HG02642 (cell line): Measurements from ENCODE around the gene LEFTY1.
"Not testable (repeated sequence)": the region's sequence is repeated elsewhere in the genome, so short reads cannot be mapped to it uniquely, and the experiment has no call there.

Experiments used
- ATAC-seq: cut with Tn5 transposase; IDR thresholded peaks from one replicate; pipeline ENCODE4 v1.9.1; 2021; ENCODE audit warnings: mild to moderate bottlenecking; ENCODE audit not compliant: unreplicated experiment, poor library complexity

Gene LEFTY1, protein sequence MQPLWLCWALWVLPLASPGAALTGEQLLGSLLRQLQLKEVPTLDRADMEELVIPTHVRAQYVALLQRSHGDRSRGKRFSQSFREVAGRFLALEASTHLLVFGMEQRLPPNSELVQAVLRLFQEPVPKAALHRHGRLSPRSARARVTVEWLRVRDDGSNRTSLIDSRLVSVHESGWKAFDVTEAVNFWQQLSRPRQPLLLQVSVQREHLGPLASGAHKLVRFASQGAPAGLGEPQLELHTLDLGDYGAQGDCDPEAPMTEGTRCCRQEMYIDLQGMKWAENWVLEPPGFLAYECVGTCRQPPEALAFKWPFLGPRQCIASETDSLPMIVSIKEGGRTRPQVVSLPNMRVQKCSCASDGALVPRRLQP

DNA sequence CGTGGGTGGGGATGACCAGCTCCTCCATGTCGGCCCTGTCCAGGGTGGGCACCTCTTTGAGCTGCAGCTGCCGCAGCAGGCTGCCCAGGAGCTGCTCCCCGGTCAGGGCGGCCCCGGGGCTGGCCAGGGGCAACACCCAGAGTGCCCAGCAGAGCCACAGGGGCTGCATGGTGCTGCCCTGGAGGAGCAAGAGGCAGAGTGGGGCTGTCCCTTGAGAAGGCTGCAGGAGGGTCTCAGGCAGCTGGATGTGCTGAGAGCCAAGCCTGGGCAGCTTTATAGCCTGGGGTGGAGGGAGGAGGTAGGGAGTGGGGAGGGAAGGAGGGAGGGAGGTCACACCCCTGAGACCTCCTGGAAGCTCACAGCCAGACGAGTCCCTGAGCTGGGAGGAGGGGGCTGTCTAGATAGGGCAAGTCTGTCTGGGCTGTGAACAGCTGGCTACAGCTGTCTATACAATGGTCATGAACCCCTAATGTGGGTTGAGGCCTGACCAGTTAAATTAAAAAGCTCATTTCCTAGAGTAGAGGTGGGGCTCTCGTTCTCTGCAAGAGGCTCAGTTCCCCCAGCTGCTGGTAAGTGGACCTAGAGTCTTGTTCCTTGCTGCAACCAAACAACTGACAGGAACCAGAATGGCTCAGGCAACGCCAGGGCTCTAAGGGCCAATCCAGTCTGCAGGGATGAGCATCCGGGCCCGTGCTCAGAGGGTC, at the start of gene LEFTY1:
Gene LEFTY1 (minus strand): TSS at position 249 of the 704 bp plus-strand sequence. CDS start 80 bp downstream, at position 169.
- no peak for ATAC-seq

DNA sequence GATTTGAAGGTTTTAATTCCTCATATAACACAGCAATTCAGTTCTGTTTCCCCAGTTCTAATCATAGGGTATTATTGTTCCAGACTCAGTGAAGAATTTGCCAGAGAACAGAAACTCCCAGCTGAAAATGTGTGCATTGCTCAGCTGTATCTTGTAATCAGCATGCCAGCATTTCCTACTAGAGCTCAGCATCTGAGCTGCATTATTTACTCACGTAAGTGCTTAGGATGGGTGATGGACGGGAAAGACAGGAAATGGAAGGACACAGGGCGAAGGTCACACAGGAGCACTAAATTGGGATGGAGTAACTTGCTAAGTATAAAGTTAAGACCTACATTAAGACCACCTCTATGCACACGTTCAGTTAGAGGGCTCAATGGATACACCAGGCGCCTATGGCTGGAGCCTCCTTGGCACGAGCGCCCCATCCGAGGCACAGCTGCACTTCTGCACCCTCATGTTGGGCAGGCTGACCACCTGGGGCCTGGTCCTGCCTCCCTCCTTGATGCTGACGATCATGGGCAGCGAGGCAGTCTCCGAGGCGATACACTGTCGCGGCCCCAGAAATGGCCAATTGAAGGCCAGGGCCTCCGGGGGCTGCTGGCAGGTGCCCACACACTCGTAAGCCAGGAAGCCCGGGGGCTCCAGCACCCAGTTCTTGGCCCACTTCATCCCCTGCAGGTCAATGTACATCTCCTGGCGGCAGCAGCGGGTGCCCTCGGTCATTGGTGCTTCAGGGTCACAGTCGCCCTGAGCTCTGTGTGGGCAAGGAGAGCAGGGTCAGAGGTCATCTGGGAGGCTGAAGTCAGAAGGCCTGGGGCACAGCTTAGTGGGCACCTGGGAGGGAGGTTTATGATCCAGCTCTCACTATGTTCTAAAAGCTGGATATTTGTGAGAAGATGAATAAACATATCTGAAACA, 48.4 kb upstream of the LEFTY1 start:
- no peak for ATAC-seq

DNA sequence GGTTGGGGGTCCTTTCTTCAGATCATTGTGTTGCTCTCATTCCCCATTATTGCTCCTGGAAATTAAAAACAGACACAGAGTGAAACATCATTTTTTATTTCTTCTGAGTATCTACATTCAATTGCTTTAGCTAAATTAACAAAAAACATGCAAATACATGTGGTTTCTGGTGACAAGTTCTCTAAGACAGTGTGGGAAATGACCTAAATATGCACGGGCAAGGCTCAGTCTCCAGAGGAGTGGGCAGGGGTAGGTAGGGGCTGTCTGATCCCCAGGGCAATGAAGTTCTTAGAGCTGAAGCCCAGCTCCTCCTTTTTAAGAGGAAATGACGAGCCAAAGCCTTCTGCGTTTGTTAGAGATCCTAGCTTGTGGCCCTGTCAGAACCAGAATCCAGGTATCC, 47.6 kb upstream of the LEFTY1 start:
- ATAC-seq = no peak

DNA sequence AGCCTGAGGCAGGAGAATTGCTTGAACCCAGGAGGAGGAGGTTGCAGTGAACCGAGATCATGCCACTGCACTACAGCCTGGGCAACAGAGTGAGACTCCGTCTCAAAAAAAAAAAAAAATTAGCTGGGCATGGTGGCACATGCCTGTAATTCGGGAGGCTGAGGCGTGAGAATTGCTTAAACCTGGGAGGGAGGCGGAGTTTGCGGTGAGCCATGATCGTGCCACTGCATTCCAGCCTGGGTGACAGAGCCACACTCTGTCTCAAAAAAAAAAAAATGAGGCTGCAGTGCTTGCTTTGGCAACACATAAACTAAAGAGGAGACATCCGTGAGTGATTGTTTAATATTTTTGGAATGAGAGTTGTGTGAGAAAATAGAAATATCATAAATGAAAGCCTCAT, 47.1 kb upstream of the LEFTY1 start:
- ATAC-seq = not testable (repeated sequence)

DNA sequence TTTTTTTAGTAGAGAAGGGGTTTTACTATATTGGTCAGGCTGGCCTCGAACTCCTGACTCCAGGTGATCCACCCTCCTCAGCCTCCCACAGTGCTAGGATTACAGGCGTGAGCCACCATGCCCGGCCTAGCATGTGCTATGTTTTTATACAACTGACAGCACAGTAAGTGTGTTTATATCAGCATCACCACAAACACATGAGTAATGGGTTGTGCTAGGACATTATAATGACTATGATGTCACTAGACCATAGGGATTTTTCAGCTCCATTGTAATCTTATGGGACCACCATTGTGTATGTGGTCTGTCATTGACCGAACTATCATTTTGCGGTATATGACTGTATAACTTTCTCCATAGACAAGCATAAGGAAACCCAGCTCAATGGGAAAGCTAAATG, 45.8 kb upstream of the LEFTY1 start:
- no peak for ATAC-seq

DNA sequence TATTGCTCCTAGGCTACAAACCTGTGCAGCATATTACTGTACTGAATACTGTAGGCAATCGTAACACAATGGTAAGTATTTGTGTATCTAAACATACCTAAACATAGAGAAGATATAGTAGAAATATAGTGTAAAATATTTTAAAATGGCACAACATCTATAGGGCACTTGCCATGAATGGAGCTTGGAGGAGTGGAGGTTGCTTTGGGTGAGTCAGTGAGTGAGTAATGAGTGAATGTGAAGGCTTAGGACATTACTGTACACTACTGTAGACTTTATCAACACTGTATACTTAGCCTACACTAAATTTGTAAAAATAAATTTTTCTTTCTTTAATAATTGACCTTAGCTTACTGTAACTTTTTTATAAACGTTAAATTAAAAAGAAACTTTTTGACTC, 44.1 kb upstream of the LEFTY1 start:
- ATAC-seq = no peak

DNA sequence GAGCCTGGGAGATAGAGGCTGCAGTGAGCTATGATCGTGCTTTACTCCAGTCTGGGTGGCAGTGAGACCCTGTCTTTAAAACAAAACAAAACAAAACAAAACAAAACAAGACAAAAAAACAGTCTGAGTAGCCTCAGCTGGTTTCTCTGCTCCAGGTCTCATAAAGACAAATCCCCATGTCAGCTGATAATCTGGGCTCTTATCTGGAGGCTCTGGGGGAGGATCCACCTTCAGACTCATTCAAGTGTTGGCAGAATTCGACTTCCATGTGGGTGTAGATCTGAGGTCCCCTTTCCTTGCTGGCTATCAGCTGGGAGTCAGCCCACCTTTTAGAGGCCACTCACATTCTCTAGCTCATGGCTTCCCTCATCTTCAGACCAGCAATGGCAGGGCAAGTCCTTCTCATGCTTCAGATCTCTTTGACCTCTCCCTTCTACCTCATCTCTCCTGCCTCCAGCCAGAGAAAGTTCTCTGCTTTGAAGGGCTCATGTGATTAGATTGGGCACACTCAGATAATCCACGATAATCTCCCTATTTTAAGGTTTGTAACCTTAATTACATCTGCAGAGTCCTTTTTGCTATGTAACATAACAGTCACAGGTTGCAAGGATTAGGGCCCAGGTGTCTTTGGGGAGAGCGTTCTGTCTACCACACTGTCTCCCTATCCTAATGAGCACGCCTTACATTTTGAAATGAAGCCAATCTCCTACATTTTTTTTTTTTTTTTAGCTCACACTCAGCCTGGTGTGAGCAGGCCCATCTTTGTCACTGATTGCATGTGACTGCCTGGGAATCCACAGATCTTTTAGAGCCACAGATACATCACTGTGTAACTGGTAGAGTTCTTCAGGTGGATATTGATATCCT, 42.6 kb upstream of the LEFTY1 start:
- no peak for ATAC-seq

DNA sequence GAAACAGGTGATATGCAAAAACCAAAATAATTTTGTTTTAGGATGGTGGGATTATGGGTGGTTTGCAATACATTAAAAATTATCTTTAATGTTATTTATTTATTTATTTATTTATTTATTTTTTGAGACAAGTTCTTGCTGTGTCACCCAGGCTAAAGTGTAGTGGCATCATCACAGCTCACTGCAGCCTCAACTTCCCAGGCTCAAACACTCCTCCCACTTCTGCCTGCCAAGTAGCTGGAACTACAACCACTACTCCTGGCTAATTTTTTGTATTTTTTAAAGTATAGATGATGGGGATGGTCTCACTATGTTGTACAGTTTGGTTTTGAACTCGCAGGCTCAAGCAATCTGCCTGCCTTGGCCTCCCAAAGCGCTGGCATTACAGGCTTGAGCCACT, 41.6 kb upstream of the LEFTY1 start:
- ATAC-seq = no peak

DNA sequence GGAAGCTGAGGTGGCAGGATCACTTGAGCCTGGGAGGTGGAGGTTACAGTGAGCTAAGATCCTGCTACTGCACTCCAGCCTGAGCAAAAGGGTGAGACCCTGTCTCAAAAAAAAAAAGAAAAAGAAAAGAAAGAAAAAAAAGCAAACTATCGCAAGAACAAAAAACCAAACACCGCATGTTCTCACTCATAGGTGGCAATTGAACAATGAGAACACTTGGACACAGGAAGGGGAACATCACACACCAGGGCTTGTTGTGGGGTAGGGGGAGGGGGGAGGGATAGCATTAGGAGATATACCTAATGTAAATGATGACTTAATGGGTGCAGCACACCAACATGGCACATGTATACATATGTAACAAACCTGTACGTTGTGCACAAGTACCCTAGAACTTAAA, 40.5 kb upstream of the LEFTY1 start:
- ATAC-seq = not testable (repeated sequence)

DNA sequence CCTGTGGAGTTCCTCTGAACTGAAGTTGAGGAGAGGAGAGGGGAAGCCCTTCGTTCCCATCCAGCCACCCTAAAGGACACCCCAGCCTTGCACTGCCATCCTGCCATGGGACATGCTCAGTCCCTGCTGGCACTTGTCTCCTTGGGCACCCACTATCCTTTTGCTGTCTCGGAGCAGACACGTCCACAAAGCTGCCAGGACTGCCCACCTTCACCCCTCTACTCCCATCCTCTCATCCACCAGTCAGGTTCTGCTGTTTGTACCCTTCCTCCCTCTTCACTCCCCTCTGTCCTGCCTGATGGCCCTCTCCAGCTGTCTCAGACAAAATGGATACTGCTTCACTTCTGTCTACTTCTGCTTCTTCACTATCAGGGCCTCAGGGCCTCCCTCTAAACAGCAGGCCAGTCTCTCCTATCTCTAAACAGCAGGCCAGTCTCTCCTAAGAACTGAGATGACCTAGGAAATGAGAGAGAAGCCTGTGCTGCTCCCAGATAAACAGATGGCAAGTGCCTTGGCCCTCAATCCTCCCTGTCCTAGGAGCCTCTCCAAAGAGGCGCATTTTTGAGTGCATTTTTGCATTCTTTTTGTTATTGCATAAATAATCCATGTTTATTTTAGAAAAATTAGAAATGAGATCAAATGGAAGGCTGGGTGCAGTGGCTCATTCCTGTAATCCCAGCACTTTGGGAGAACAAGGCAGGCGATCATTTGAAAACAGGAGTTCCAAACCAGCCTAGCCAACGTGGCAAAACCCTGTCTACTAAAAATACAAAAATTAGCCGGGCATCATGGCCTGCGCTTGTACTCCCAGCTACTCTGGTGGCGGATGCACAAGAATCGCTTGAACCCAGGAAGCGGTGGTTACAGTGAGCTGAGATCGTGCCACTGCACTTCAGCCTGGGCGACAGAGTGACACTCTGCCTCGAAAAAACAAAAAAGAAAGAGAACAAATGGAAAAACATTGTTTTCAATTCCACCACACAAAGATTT, 39.5 kb upstream of the LEFTY1 start:
- no peak for ATAC-seq

DNA sequence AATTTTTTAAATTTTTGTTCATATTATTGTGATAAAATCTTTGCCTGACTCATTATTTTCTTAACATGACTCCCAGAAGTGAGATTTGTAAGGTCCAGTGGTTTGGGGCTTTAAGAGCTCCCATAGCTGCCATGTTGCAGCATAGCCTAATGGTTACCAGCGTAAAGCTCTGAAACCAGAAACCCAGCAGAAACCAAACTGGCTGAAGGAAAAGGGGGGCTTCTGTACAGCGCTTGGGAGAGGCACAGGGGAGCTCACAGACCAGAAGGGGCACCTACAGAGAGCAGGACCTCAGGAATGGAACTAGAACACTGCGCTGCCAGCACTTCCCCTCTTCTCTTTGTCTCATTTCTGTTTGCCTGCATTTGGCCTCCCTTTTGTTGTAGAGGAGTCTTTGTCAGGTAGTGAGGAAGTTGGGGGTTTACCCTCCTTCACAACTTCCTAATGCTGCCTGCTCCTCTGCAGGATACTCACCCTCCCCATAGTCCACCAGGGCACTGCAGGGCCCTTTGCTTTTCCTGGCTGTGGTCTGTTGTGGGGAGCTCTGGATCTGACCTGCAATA, 37.7 kb upstream of the LEFTY1 start:
- no peak for ATAC-seq

DNA sequence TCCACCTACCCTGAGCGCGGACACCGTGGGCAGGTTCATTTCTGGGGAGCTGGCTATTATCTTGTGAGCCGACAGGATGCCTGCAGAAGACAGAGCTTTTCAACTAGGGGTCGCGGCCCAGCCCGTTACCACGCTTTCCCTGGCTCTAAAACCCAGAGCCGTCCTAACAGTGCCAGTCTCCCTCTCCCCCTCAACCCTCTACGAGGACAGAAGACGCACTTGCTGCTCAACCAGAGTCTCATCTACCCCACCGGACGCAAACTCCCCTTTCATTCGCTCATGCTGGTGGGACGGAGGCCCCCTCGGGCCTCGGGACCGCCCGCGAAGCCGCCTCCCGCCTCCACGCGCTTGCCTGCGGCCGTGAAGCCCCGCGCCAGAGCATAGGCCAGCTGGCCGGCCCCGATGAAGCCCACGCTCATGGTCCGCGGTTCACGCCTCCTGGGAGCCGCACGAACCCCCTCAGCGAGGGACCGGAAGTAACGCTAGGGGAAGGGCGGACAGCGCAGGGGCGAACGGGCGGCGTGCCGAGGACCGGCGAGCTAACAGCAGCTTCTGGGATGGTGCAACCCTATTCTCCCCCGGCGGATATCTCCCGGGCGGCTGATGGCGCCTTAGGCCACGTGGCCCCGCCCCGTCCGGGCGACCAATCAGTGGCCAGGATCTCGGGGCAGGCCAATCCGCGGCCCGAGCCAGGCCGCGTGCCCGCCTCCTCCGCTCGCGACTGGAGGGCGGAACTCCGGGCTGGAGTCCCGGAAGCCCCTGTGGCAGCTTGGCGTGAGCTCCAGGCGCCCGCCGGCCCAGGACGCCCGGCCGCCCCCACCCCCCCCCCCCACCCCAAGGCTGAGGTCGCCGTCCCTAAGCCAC, 35.0 kb upstream of the LEFTY1 start, which contains the start of gene PYCR2:
Gene PYCR2 (minus strand): TSS at position 559 of the 864 bp plus-strand sequence. CDS start 140 bp downstream, at position 419.
- ATAC-seq = peak; percentile 97

DNA sequence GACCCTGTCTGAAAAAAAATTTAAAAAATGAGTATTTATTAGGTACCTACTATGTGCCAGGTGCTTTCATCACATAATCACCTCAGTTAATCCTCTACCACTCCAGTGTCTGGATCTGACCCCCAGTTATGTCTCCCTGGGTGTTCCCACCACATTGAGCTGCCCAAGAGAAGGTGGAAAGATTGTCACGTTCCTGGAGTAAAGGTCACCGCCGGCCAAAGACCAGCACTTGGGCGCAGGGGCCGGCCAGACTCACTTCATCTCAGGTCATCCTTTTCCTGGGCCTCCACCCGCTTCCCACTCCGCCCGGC, 34.4 kb upstream of the LEFTY1 start:
- no peak for ATAC-seq

DNA sequence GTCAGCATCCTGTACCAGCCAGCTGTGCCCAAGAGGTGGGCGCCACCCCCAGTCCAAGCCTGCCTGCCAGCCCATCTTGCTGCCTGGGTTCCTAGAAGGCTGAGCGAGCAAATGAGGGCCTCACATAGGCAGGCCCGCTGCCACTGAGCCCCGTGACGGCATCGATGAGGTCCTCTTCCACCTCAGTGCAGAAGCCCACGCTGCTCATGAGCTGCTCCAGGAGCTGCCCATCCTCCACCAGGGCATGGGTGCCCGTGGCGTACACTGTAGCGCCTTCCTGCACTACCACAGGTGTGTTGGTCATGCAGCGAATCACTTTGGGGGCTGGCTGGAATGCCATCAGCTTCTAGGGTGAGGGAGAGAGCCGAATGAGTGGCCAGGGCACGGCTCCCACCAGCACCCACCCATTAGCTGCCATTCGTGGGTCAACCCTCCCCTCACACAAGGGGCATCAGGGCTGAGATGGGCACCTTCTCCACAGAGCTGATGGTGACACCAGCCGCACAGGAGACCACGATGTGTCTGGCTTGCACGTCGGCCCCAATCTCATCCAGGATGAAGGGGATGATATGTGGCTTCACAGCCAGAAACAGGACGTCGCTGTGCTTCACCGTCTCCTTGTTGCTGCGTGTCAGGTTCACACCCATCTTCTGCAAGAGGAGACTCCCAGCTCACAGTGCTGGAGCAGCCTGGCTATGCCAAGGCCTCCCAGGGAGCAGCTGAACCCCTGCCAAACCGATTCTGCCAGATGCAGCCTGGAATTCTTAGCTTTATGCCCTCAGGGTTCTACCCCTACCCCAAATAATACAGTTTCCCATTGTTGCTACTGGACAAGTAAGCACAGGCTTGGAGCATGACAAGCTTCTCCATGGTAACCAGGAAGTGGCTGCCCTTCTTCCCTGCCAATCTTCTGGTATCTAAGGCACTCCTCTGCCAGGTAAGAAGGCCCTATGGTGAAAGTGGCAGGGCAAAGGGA, 33.1 kb upstream of the LEFTY1 start:
- no peak for ATAC-seq

DNA sequence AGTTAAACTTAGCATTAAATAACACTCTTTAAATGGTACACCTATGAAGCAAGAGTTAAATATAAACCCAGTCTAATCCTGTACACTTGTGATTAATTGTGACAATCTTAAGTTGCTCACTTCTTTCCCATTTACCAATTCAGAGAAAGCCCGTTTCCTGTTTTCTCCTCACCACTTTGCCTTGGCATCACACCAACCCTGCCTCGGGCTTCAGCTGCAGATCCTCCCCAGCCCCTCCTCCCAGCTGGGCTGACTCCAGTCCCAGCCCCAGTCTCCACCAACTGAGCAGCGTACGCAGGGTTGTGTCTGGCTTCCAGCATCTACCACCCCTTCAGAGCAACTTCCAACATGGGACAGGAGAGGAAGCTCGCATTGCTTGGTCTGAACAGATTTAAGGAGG, 31.0 kb upstream of the LEFTY1 start:
- ATAC-seq = no peak

DNA sequence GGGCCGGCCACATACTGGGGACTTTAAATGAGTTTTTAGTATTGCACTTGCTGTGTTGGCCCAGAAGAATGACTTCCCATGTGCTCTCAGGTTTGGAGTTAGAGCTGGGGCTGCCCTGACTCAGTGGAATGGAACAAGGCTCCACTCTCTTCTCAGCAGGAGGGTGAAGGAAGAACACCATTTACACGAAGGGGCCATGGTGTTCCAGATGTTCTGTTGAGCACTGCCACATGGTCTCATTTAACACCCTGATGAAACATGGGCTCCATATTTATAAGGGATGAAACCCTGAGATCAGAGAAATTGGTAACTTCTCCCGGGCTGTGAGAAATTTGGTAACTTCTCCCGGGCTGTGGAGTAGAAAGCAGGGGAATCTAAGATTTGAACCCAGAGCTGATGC, 29.3 kb upstream of the LEFTY1 start:
- no peak for ATAC-seq
